GM12873 (cell line): ENCODE measurements around the gene DNAJC5G.

Experiments used
- CTCF ChIP-seq: IDR thresholded peaks from 2 replicates; pipeline ENCODE4 v1.5.1; 2012; ENCODE audit warnings: low read depth, mild to moderate bottlenecking, moderate library complexity, low read length, control low read depth; ENCODE audit not compliant: insufficient read depth; ENCODE audit errors: missing control alignments

The DNAJC5G gene

DNA sequence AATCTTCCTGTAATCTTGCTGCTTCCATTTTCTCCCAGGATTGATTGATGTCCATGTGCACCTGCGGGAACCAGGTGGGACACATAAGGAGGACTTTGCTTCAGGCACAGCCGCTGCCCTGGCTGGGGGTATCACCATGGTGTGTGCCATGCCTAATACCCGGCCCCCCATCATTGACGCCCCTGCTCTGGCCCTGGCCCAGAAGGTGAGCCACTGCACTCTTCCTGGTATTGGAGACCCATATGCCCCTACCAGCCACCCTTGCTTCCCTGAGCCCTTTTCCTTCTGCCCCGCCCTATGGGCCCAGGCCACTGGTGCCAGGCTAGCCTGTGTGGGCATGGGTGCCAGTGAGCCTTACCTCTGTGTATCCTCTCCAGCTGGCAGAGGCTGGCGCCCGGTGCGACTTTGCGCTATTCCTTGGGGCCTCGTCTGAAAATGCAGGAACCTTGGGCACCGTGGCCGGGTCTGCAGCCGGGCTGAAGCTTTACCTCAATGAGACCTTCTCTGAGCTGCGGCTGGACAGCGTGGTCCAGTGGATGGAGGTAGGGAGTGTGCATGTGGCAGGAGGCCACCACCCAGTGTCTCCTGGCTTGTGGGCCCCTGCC lies 37.8 kb upstream of the DNAJC5G start:
- TF ChIP-seq CTCF: no peak

- TF ChIP-seq CTCF: no peak
These were observed 36.3 kb upstream of the DNAJC5G start for GRCh38 chr2:27238976-27239375.

DNA sequence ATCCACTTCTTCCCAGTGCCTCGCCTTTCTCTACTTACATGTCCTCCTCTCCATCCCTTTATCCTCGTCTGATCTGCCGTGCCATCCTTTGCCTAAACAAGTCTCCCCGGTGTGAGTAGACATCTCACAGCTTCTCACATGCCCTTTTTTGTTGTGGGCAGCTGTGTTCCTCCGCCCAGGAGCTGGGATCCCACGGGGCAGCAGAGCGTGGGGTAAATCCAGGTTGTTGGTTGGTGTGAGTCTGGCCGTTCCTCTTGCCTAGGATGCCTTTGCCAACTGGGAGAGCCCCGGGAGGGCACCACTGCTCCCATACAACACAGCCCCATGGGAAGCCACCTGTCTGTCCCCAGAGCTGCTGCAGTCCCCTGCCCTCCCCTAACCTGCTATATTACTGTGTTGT lies 34.8 kb upstream of the DNAJC5G start:
- TF ChIP-seq CTCF: no peak

DNA sequence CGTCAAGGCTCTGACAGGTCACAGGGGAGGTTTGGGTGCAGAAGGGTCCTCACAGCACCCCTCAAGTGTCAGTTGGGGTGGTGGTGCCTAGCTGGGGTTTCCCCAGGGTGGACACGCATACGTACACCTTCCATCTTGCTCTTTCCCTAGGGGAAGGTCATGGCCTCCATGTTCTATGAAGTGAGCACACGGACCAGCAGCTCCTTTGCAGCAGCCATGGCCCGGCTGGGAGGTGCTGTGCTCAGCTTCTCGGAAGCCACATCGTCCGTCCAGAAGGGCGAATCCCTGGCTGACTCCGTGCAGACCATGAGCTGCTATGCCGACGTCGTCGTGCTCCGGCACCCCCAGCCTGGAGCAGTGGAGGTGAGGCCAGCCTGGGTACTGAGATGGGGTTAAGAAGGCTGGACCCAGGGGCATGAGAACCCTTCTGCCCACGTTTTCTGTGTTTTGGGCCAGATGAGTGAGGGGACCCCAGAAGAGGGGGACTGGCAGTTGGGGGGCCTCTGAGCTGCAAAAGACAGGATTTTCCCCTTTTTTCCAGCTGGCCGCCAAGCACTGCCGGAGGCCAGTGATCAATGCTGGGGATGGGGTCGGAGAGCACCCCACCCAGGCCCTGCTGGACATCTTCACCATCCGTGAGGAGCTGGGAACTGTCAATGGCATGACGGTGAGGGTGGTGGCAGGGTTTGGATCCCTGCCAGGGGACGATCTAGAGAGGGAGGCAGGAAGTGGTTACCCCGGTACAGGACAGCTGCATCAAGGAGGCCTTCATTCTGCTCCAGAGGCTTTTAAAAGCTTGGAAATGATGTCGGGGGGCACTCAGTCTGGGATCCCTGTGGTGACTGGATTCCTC lies 33.2 kb upstream of the DNAJC5G start:
- TF ChIP-seq CTCF: no peak

DNA sequence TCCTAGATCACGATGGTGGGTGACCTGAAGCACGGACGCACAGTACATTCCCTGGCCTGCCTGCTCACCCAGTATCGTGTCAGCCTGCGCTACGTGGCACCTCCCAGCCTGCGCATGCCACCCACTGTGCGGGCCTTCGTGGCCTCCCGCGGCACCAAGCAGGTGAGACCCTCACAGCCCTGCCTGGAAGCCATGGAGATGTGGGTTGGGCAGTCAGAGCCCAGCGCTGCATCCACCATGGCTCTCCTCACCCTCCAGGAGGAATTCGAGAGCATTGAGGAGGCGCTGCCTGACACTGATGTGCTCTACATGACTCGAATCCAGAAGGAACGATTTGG lies 32.6 kb upstream of the DNAJC5G start:
- no peak for TF ChIP-seq CTCF

DNA sequence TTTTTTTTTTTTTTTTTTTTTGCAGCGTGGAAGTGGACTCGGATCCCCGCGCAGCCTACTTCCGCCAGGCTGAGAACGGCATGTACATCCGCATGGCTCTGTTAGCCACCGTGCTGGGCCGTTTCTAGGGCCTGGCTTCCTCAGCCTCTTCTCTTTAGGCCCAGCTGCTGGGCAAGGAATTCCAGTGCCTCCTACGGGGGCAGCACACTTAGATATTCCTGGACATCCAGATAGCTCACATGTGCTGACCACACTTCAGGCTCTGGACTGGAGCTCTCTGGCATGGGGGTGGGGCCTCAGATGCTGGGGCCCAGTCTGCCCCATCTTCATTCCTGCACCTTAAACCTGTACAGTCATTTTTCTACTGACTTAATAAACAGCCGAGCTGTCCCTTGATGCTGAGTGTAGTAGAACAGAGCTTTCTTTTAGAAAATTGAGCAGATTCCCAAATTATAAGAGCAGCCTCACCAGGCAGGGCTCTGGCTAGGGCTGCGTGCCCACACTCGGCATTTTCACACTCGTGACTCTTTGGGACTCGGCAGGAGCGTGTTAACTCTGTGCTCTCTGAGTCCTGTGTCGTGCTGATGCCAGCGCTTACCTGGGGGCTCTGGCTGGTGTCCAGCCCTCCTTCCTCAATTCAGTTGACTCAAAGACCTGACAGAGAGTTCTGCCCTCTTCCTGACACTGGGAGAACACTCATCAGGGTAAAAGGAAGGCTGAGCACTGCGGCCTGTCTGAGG lies 31.7 kb upstream of the DNAJC5G start:
- TF ChIP-seq CTCF: no peak

DNA sequence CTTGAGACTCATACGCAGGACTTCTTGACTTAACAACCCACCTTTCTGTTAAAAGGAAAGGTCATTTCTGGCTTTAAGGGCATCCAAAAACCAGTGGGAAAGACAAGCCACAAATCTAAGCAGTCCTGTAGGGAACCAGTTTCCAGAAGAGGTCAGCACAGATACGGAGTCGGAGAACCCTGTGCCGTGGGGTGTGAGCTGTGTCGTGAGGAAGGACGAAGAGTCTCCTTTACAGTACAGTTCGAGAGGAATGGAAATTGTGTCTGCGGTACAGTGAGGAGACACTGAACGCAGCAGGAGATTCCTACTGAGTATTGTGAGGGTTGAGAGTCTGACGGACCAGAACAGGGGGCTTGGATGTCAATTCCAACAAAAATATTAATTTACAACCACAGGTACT lies 30.1 kb upstream of the DNAJC5G start:
- TF ChIP-seq CTCF: no peak
